HG02981 (cell line): ENCODE measurements around the gene PRPF8.

Experiments used
- ATAC-seq: cut with Tn5 transposase; IDR thresholded peaks from one replicate; pipeline ENCODE4 v1.9.1; 2021; ENCODE audit warnings: mild to moderate bottlenecking, moderate library complexity; ENCODE audit not compliant: unreplicated experiment

PRPF8 gene

DNA sequence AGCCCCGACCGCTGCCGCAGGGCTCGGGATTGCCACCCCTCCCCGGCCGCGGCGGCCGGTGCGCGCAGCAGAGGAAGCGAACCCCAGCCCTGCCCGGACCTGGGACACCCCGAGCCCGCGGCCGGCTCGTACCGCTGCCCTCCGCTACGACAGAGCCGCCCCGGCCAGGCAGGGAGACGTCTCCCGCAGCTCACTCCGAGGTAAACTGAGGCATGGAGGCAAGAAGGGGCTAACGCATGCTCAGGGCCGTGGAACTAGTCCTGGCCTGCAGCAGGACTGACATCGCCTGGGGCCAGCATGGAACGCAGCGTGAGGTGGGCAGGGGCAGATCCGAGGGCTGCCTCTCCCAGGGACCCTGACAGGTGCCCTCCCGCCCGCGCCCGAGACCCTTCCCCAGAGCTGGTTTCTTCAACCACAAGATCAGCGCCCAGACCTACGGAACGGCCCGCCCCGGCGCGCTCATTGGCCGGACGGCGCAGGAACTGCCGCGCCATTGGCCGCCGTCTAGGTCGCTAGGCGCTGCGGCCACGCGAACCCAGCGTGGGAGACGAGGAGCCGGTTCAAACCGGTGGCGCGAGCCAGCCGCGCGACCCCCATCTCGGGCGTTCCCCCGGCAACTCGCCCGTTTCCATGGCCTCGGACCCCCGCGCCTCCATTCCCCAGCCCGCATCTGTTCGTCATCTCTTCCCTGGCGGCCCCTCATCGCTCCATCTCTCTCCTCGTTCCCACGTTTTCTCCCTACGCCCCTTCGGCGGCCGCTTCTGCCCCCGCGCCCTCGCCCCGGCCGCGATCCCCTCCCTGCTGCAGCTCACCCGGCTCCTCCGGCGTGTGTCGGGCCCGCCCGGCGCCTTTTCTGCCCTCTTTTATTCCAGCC is 56.4 kb downstream of the PRPF8 start, which contains the start of gene SLC43A2:
TSS of gene SLC43A2 (minus strand) at position 853 of the 874 bp plus-strand sequence. CDS start 960 bp downstream, outside the sequence.
- ATAC-seq, result peak; percentile 46

DNA sequence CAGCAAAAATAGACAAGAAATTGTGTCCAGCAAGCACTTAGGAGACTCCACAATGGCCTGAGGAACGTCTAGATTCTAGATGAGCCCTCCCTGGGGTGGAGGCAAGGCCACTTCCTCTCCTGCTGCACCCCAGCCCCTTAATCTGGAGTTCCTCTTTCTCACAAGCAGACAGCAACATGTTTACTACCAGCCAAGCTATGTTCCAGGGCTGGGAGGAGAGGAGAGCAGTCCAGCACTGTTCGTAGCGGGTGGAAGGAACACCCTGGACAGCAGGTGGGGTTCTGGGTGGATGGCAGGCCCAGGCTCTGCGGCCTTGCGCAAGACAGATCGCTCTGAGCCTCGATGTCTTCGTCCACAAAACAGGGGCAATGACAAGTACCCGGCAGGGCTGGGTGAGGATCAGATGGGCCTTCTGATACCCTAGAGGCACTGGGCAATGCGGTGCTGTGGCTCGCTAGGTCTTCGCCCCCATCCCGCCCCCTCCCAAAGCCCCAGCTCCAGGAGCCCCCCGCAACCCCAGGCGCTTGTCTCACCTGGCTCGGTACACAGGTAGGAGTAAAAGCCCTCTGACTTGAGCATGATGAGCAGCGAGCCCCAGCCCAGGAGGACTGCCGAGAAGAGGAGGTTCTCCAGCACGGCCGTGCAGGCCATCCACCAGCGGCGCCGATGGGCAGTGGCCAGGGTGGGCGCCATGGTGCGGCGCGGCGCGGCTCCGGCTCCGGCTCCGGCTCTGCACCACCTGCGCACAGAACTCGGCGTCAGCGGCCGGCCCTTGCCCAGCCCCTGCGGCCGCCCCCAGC is 57.3 kb downstream of the PRPF8 start:
- ATAC-seq, result no peak

DNA sequence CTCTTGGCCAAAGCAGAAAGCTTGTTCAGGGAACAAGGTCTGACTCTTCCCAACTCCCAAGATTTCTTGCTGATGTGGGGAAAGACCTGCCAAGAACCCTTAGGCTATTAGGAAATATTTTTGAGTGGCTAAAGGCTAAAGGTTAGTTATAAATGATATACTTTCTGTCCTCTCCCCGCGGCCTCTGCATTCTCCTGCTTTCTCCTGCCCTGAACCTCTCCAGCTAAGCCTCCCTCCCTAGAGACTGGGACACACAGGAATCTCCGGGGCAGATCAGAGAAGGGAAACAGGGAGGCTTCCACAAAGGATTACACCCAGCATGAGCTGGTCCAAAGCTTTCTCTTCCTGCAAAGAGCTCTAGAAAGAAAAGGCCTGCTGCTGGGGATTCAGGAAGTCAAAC is 58.3 kb downstream of the PRPF8 start:
- no peak for ATAC-seq

DNA sequence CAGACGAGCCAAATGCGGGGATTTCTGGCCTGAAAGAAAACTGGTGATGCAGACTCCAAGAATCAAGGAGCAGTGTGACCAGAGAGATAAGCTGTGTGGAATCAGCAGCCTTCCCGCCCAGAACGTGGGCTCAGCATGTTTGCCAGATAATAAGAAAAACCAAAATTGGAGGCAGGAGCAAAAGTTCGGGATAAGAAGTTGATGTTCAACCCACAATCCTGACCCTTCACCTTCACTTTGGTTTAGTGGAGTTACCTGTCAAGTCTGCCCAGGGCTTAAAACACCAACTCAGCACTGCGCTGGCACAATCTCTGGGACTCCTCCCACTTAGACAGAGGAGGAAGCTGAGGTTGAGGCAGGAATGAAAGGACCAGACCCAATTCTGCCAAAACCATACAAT is 59.1 kb downstream of the PRPF8 start:
- no peak for ATAC-seq

DNA sequence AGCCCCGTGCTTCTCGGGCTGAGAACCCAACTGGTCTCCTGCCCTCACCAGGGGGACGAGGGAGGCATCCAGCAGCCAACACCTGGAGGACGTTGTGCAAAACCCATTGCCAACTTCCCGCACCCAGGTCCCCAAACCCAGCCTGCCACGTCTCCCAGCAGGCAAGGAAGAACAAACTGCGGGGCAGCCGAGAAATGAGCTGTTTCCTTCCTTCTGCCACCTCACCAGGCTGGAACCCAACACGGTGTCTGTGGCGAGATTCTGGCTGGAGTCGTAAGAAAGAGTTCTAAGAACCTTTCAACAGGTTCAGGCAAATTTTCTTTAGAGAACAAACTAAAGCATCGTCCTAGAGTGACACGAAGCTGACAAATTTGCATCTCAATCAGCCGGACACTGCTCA is 59.6 kb downstream of the PRPF8 start:
- ATAC-seq, result no peak

DNA sequence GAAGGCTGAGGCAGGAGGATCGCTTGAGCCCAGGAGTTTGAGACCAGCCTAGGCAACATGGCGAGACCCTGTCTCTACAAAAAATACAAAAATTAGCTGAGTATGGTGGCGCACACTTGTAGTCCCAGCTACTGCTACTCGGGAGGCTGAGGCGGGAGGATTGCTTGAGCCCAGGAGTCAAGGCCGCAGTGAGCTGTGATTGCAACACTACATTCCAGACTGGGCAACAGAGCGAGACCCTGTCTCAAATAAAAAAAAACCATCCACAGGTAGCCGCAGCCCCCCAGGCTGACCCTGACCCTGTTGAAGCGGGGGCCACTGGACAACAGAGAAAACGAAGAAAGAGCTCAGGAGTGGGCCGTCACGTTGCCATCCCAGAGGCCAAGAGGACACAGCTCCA is 60.0 kb downstream of the PRPF8 start:
- no peak for ATAC-seq

DNA sequence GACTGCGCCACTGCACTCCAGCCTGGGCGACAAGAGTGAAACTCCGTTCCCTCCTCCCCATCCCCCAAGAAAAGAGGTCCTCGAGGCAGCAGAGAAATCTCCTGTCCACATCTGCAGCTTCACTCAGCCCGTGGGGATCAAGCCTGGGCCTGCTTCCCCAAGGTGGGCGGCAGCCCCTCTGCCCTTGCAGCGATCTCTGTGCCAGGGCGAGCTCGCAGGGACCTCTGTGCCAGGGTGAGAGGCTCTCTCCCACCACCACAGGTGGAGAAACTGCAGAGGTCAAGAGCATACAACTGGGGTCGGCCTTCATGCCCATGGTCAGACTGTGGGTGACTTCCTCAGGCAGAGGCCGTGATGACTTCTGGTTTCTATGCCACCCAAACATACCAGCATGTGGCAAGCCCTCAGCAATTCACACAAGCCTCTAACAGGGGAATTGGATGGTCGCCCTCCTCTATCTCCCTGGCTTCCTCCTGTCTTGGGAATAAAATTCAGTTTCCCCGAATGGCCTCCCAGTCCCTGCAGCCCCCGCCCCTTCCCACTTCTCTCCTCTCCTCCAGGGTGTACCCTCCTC is 61.5 kb downstream of the PRPF8 start:
- no peak for ATAC-seq

DNA sequence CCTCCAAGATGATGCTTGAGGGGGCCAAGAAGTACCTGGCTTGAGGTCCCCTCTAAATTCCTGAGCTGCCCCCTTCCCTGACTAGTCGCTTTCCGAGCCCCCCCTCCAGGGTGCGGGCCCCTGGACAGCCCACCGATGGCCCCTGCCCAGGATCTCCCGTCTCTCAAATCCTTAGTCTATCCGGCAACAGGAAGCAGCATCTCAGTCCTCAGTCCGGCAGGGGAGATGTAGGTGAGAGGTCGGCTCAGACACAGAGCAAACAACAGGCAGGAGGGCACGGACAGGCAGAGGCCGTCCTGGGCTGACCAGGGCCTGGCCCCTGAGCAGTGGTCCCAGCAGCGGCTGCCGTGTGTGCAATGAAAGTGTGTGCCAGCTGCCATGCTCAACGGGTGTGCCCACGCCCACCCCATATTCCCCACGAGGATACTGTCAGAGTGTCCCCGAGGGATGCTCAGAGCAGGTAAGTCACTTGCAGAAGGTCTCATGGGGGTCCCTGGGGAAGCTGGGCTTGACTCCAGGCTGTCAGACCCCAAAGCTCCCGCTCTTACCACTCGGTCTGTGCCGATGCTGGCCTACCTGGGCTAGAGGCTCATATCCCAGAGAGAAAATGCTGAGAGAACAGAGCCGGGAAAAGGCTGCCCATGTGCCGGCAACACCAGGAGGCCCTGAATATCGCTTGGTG is 63.3 kb downstream of the PRPF8 start:
- no peak for ATAC-seq

DNA sequence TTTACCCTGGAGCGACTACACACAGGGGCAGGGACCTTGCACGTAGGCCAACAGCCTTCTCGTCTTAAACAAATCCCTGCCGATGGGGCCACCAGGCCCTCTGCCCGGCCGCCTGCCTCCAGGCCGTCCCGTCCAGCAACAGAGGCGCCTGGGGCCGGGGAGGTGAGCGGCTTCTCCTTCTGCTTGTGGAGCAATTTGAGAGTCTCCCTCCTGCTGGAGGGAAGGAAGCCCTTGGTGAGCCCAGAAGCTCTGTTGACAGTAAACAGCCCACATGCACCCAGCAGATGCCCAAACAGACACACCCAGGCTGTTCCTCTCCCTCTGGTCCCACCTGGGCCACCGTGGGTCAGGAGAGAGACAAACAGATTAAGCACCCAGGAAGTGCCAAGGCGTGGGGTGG is 64.2 kb downstream of the PRPF8 start:
- no peak for ATAC-seq

DNA sequence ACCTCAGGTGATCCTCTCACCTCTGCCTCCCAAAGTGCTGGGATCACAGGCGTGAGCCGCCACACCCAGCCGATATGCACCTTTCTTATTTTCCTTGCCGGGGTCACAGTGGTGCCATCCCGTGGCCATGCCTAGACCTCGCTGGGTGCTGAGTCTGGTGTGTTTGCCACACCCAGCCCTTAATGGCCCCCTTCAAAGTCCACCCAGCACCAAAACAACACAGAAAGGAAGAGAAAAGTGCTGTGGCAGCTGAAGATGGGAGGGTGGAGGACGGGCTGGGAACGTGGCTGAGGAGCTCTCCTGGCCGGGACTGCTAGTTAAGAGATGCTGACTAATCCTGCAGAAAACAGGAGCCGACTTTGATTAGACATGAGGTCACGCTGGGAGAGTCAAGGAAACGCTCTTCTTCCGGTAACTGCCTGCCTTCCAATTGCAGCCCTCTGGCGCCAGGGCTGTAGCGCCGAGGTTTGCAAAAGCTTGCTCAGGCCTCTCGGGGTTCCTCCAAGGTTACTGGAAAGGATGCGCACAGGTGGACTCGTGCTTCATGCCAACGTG is 67.0 kb downstream of the PRPF8 start:
- ATAC-seq, result no peak

DNA sequence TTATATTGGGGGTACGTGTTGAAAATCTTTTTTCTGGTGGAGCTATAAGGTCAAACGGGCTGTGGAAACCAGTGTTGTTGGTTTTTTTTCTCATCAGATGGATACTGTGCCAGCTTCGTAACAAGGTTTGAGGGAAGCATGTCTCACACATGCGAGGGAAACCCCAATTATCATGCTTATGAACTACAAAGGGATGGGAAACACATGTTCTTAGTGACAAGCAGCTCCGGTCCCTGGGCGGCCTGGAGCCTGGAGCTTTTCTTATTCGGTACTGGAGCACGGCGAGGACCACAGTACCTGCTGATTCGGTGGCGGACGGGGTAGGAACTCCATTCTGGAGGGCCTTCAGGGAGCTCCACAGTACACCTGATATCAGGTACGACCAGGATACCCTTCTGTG is 68.6 kb downstream of the PRPF8 start:
- ATAC-seq, result no peak

DNA sequence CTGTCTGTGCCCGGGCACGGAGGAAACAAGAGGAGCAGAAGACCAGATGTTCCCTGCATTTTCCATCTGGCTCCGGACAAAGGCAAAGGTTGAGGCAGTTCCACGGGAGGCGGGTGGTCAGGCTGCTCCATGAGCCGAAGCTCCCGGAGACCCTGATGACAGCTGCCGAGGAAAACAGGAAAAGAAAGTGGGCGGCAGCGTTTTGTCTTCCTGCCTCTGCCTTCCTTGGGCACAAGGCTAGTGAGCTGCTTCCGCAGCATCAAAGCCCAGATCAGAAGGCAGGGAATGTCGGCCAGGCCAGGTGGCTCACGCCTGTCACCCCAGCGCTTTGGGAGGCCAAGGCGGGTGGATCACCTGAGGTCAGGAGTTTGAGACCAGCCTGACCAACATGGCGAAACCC is 72.3 kb downstream of the PRPF8 start:
- ATAC-seq, result no peak

DNA sequence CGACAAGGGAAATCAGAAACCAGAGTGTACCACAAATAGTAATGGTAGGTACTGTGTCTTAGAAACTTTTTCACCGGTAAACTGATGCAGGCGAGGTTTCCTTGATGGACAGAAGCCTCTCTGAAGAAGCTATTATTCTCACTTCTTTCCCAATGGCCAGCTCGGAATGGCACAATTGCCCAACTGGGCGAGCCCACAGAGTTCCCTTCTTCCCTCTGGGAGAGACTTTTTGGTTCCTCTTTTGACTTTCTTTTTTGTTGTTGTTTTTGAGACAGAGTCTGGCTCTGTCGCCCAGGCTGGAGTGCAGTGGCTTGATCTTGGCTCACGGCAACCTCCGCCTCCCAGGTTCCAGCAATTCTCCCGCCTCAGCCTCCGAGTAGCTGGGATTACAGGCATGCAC is 73.0 kb downstream of the PRPF8 start:
- no peak for ATAC-seq

DNA sequence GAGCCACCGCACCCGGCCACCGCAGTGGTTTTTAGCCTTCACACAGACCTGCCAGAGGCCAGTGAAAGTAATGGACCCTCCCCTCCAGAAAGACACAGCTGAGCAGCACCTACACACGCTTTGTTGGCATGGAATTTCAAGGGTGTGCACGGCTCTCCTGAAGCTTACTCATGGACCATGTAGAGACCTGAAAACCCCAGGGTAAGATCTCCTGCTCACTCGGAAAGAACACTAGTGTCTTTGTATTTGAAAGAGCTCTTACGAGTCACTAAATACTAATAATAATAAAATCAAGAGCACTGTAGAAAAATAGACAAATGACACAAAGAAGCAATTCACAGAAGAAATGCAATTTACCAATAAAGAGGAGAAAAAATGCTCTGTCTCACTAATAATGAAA is 76.0 kb downstream of the PRPF8 start:
- no peak for ATAC-seq

DNA sequence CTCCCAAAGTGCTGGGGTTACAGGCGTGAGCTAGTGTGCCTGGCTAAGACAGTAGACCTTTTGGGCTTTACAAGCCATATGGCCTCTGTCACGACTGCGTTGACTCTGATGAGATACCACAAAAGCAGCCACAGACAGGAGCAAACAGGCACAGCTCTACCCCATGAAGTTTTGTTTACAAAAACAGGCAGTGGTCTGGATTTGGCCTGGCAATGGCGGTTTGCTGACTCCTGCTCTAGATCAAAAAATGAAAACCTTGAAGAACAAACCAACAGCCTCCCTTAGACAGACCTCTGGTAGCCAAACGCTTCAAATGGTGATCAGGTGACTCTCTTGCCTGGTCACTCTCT is 76.7 kb downstream of the PRPF8 start:
- no peak for ATAC-seq

DNA sequence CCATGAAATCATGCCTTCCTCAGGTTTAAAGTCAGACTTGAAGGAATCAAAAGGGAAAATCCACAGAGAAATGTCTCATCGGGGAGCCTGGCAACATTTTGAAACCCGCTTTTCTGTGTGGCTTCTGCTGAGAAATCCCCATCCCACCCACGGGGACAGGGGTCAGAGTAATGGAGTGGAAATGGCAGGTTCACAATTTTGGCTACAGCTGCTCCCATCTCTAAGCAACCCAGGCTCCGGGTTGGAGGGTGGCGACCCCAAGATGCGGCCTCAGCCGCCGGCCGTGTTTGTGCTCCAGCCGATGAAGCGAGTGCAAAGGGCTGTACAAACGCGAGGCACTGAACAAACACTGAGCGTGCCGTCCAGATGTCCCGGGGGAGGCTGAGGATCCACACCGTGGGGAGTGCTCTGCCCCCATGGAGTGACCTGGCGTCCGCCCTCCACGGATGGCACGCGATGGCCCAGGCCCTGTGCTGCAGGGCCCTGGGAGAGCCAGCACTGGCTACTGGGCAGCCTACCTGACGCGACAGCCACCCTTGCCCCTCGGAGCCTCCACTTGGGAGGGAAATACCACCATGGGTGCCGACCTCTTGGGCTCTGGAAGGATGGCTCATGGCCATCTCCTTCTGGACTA is 78.2 kb downstream of the PRPF8 start:
- no peak for ATAC-seq

DNA sequence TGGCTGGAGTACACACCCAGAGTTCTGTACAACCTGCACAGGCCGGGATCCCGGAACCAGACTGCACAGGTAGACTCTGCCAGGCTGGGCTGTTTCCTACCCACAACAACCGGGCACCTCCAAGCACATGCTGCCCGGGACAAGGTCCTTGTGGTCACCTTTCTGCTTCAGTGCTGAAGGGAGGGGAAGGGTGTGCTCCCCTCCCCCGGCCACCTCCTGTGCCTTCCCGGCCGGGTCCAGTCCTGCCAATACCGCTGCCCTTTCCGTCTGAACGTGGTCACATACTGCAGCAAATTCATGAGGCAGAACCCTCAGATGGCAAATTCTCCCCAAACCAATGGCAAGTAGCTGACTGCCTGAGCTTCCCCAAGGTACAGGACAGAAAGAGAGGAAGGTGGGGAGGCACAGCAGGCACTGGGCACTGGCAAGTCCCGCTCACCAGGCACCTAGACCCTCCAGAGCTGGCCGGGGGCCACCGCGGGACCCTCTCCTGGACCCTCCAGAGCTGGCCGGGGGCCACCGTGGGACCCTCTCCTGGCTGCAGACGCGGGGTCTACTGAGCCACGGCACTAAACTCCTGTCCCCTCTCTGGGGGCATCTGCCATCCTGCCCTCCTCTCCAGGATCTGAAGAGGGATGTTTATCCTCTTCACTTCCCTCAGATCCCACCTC is 78.9 kb downstream of the PRPF8 start:
- ATAC-seq, result no peak

DNA sequence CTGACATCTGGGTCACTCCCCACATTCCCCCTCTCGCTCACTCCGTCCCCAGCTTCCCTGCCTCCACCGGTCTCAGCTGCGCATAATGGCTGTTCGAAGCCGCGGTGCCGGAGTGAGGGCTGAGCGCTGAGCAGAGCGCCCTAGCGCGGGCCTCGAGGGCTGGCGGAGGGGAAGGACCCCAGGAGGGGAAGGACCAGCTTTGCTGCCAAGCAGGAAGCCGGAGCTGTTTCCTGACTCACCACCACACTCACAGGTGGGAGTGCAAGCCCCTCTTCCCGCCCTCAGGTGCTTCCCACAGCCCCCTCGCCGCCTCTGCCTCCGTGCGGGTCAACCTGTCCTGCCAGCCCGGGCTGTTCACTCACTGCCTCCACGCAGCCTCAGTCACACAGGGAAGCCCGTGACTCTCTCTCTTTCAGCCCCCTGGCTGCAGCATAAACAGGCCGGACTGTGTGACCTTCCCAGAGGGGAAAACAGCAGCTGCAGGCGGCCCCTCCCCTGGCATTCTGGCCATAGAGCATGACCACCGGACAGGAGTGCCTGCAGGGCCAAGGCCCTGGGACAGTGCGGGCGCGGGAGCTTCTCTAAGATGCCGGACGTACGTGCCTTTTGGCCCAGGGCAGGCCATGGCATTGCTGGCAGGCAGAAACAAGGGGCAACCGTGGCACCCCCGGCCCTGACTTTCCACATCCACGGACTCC is 79.7 kb downstream of the PRPF8 start:
- ATAC-seq, result no peak

DNA sequence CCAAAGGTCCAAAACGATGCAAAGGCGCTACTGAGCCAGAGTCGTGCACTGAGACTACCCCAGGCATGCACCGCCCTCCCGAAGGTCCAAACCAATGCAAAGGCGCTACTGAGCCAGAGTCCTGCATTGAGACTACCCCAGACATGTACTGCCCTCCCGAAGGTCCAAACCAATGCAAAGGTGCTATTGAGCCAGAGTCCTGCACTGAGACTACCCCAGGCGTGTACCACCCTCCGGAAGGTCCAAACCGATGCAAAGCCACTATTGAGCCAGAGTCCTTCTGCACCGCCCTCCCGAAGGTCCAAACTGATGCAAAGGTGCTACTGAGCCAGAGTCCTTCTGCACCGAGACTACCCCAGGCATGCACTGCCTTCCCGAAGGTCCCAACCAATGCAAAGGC is 83.1 kb downstream of the PRPF8 start:
- no peak for ATAC-seq
